GM21423 (cell line): ENCODE results near the gene ZBTB48.

Experiments
- ATAC-seq: cut with Tn5 transposase; IDR thresholded peaks from one replicate; pipeline ENCODE4 v1.9.1; 2021; ENCODE audit warnings: mild to moderate bottlenecking, moderate library complexity; ENCODE audit not compliant: unreplicated experiment

The ZBTB48 gene

DNA sequence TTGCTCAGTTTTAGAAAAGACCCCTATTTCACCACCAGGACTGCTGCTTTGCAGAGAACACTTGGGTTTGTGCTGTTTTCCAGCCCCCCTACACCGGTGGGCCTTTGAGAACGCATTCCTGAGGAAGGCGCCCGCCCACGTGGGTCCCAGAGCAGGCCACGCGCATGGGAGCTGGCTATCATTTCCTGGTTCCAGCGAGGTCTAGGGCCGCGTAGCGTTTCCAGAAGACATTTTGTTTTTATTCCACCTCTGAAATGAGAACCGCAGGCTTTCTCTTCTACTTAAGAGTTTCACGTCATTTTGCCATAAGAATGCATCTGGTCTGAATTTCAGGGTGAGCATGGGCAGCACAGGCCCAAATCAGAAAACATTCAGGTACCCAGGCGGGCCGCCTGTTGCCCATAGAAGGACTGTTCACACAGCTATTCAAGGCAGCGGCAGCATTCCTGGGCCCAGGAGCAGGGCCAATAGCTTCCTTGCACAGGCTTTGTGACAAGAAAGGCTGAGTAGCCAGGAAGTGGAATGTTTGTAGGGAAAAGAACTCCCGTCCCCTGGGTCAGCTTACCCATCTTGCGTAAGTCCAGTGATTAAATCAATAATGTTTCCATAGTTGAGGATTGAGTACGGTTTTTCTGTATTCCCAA, 24.2 kb downstream of the ZBTB48 start:
- ATAC-seq: no peak

DNA sequence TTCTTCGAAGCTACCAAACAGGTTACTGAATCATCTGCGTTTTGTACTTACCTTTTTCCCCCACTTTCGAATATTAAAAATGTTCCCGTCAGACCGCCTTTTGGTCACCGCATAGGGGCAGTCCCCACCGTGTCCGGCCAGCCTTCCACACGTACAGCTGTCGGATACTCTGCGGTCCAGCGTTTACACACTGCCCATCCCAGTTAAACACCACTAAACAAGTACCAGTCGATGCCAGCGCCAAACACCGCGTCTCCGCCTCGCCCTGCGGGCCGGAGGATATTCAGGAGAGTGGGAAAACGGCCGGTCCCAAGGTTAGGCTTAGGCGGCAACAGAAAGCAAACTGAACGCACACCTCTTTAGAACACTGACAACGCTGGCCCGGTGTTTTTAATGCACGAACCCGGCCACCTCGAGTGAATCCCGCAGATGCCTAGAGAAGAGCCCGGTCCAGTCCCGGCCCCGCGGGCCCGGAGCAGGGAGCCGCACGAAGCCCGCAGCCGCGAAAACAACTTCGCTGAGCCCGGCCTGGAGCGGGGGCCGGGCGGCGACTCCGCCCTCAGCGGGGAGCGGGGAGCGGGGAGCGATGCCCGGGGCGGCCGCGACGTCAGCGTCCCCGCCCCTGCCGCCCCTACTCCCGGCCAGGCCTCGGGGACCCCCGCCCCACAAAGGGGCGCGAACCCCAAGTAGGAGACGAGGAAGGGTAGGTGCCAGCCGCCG, 33.0 kb downstream of the ZBTB48 start:
- ATAC-seq: peak; percentile 34

DNA sequence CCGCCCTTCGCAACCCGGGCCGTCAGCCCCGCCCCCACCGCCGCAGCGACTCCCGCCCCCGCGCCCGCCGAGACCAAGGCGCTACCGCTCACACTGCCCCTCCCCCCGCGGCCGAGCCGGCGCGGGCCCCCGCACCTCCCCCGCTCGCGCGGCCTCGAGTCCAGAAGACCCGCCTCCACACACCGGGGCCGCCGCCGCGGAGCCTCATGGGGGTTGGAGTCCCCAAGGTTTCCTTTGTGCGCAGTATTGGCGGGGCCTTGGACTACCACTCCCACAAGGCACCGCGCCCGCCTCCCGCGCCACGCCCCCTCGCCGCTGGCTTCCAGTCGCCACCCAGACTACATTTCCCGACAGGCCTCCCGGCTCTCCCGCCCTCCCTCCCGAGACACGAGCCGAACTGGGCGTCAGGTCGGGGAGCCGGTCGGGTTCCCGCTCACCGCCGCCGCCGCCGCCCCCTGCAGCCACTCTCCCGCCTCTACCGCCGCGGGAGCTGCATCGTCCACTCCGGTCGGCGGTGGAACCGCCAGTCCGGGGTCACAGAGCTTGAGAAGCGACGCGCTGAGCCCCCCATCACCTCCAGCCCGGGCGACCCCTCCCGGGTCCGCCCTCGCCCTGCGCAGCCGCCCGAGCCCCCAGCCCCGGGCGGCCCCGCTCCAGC, 33.7 kb downstream of the ZBTB48 start, which contains the start of gene PHF13:
Gene PHF13 (plus strand): TSS at position 371 of the 658 bp plus-strand sequence. CDS start 336 bp downstream, outside the sequence.
- ATAC-seq: peak; percentile 93

DNA sequence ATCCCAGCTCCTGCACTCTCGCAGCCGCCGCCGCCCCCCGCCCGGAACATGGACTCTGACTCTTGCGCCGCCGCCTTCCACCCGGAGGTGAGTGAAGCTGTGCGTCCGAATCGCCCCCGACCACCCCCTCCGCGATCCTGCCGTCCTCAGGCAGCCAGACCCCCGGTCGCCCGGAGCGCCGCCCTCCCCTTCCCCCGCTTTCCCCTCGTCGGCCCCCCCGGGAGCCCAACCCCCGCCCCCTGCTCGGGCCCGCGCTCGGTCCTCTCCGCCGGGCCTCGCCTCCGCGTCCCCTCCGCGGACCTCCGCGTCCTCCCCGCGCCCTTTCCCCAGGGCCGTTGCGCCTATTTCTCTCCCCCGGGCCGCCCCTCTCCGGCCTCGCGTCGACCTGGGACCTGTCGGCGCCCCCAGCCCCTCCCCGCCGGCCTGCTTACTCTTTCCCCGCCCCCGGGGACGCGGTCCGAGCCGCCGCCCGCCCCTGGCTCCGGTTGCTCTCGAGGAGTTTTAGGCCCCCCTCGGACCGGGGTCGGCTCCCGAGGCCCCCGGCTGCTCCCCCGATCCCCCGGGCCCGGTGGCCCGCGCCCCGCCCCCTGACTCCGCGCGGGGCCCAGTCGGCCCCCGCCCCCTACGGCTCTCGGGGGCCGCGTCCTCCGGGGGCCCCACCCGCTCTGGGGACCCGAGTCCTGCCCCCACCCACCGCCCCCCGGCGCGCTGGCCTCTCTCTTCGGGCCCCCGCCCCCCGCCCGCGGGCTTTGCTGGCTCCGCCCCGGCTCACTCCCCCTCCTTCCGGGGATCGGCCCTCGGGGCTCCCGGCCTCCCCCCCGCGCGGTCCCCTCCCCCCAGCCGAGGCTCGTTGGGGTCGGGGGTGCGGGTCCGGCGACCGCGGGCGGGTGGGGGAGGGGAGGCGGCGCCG, 34.5 kb downstream of the ZBTB48 start:
- no peak for ATAC-seq

DNA sequence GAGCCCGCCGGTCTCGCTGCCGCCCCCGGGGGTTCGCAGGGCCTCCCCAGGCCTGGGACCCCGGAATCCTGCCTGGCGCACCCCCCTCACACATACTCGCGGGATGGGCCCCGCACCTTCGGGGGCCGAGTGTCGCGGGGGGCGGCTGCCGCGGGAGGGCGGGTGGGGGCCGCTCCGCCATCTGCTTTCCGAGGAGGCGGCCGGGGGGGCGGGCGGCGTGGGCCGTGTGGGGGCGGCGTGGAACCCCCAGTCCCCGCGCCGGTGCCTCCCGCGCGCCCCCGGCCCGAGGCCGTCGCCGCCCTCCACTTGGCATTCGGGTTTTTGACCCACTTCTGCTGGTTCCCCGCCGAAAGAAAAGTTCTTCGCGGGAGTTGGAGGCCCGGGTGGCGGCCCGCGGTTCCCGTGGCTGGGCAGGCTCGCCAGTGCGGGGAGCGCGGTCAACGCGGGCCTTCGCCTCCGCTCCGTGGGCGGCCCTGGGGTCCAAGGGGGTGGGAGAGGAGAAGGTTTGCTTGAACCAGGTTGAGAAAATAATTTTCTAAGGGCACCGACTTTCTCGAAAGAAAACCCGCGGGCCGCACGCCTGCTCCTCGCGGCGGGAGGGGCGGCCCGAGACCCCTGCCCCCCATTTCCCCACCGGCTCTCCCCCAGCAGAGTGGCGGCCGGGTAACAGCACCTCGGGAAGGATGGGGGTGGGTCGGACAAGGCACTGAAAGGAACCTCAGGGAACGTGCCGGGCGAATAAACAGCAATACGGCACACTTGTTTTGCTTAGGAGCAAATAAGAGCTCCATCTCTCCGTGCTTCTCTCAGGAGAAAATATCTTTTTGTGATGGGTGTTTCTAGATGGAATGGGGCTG, 35.4 kb downstream of the ZBTB48 start:
- ATAC-seq: no peak

DNA sequence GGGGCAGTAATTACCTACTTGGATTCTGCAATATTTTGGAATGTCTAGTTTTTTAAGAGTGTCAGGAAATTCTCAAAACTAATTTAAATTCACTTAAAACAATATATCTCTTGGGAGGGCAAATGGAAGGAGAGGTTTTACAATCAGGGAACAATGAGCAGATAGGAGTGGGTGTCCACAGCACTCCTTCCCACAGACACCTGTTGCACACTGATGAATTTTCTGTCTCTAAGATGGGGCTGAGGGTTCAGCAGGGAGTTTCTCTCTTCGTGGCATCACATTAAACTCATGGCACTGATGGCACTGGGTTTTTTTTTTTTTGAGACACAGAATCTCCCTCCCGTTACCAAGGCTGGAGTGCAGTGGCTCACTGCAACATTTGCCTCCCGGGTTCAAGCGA, 39.3 kb downstream of the ZBTB48 start:
- no peak for ATAC-seq

DNA sequence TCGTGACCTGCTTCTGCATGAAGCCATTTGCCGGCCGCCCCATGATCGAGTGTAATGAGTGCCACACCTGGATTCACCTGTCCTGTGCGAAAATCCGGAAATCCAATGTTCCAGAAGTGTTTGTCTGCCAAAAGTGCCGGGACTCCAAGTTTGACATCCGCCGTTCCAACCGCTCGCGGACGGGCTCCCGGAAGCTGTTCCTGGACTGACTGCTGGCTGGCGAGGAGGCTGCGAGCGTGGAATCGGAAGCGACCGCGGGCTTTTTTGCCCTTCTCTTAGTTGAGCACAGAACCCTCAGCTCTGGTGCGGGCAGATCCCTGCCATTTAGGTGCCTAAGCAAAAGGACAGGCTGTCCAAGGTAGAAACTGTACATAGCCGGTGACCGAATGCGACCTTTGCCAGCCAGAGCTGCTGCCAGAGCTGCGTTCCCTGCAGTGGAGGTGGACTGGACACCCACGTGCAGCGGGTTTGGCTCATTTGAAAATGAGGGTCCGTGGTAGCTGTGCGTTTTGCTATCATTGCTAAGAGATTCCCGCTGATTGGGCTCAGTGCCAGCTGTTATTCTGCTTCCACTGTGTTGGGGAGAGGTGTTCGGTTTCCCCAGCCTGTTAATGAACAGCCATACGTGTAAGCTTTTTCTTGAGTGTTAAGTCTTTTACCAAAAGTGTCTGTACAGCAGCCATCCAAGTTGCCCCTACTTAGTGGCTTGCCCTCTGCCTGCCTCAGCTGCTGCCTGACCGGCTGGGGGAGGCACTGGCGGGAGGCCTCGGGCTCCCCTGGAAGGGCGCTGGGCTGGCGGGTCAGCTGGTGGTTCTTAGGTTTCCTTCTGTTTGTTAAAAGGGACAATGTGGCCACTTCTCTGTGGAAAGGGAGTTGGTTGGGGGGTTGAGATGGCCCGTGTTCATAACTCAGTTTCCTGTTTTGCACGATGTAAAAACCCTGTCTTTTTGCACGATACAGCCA, 41.9 kb downstream of the ZBTB48 start:
- no peak for ATAC-seq

DNA sequence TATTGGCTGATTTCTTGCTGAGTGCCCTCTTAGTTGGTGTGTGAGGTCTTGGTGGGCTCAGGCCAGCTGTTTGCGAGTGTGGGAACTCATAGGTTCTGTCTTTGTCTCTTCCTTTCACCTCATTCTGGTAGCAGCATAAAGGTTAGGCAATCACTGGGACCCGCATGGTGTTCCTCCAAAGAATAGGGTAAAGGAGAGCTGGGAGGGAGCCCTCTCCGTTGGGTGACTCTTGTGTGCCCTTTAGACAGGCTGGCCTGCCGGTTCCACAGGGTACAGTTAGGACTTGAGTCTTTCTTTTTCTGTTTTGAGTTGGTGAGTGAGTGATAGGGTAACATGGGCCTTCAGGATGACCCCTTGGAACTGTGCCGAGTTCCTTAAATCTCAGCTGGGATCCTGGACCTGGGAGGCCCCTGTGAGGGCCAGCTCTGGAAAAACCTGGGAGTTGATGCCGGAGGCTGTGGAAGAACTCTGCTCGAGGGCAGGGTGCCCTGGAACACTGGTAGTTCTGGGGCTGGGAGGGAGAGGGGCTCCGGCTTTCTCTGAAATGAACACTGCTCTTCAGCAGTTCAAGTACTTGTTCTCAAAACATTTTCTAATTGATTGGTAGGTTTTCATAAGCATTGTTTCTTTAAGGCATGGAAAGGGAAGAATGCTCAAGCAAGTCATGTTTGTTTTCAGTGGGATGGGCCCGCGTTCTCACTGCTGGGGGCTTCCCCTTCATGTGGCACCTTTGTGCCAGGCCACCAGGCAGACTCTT, 42.8 kb downstream of the ZBTB48 start:
- no peak for ATAC-seq

DNA sequence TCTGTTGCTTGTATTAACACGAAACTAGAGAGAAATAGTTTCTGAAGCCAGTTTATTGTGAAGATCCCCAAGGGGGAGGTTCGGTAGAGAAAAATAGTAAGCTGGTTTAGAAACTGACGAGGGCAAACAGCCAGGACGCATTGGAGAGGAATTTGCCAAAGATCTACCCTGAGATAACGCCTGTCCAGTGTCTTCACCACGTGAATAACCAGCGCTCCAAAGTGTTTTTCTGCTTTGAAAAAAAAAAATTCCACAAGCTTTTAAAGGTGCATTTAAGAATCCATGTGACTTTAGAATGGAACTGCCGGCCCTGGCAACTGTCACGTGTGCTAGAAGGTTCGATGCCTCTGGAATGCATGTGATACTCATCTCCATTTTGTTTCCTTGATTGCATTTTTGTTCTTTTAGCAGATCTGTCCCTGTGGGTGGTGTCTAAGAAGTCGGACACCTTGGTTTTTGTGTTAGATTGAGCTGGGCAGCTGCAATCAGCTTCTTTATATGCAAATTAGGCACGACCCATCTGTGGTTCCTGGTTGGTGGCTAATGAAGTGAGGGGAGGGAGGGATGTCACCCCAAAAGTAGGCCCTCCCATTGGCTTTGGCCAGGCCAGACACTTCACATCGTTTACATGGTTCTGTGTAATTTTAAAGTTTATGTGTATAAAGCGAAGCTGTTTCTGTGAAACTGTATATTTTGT, 43.6 kb downstream of the ZBTB48 start:
- ATAC-seq: no peak

DNA sequence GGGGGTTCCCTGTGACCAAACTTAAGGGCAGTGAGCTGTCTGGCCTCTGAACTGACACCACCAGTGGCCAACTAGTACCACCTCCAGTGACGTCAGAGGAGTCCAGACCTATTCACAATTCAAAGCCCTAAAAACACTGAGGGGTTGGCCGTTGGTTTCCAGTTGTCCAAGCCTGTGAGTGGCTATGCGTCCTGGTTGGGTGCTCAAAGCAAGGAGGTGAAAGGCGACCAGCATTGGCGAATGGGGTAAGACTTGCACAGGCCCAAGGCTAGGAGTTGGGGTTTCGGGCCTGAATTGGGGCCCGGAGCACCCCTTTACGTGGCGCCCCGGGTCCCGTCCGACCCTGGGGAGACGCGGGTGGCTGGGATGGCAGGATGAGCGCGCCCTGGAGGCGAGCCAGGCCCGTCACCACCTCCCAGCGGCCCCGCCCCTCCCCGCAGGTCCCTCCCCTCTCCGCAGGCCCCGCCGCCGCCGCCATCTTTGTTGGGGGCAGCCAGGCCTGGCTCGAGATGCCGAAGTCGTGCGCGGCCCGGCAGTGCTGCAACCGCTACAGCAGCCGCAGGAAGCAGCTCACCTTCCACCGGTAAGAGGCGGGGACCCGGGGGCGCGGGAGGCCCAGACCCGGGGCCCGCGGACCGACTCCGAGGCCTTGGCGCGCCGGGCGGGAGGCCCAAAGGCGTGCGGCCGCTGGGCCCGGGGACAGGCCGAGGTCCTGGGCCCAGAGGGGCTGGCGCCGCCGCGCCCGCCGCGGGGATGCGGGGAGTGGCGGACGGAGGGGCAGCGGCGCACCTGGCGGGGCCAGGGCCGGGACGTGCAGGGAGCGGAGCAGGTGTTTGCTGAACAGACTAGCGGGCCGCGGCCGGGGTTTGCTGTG, 45.2 kb downstream of the ZBTB48 start, which contains the start of gene THAP3:
Gene THAP3 (plus strand): TSS at position 159 of the 874 bp plus-strand sequence. CDS start 351 bp downstream, at position 510.
- ATAC-seq: peak; percentile 72

DNA sequence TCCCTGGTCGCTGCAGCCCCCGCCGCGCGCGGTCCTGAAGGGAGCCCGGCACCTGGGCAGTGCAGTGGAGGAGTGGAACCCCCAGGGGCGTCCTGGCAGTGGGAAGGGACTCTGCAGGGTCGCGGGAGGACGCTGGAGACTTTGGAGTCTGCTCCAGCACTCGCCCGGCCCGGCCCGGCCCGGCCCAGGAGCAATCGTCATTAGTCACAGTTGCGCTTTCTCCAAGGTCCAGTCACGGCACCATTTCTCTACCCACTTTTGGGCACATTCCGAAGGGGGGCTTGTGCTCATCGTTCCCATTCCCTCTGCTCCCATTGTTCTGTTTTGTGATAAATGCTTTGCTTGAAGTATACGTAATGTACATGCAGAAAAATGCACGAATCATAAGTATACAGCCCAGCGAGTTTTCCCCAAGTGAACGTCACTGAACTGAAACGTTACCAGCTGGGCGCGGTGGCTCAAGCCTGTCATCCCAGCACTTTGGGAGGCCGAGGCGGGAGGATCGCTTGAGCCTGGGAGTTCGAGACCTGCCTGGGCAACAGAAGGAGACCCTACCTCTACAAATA, 45.9 kb downstream of the ZBTB48 start:
- no peak for ATAC-seq

DNA sequence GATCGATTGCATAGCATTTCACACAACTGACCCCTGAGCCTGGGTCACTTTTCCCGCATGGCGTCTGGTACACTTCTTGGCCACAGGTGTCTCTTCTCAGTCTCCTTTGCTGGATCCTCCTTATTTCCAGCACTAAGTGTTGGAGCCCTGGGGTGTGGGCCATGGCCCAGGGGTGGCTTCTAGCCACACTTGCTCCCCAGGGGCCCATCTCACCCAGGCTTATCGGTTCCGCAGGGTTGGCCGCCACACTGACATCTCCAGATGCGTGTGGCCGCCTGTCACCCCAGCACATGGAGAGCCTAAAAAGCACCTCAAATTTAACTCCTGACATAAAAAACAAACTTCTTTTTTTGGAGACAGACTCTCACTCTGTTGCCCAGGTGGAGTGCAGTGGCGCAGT, 47.2 kb downstream of the ZBTB48 start:
- ATAC-seq: no peak

DNA sequence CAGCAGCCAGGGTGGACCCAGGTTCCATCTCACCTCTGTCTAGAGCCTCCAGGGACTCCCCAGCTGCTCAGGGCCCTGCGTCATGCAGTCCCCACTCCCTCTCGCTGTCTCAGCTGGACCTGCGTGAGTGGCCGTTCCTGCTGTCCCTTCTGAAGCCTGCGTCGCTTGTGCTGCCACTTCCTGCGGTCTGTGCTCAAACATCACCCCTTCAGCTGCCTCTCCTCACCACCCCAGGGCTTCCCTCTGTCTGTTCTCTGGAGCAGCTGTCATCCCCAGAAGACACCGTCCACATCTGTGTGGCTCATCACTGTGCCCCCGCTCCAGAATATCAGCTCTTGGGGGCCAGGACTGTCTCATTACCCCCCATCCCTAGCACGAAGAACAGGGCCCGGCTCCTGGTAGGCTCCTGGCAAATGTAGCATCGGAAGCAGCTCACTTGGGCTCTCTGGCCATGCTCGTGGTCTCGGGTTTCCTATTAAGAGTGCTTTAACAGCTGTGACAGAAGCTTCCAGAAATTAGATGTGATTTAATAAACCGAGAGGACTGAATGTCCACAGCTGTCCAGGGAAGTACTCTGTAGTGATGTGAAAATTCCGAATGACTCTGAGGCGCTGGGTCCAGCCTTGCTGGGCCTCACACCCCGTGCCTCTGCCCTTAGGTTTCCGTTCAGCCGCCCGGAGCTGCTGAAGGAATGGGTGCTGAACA, 48.2 kb downstream of the ZBTB48 start:
- ATAC-seq: no peak

DNA sequence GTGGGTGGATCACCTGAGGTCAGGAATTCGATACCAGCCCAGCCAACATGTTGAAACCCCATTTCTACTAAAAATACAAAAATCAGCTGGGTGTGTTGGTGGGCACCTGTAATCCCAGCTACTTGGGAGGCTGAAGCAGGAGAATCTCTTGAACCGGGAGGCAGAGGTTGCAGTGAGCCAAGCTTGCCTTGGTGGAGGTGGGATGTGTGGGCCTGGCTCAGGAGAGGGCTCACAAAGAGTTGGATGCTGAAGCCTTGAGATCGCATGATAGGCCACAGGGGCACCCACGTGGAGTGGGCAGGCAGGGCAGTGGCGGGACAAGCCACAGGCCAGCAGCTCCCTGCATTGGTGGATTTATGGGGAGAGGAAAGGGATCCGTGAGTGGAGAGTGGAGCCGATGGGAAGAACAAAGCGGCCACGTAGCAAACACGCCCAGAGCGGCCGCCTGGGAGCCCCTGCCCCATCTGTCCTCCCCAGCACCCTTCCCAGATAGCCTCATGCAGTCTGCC, 49.2 kb downstream of the ZBTB48 start:
- no peak for ATAC-seq

DNA sequence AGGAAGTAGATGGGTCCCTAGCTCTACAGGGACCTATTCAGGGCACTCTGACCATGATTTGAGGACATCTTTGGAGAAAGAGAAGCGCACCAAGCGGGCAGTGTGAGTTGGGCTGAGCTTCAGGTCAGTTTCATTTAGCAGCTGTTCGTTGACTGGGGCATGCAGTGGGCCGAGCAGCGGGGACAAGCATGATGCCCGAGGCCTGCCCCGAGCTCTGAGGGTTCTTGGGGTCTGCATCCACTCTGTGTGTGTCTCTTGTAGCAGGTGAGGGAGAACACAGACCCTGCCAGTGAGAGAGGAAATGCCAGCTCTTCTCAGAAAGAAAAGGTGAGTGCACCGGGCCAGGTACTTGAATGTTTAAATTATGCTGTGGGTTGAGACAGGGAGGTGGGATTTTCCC, 50.2 kb downstream of the ZBTB48 start:
- no peak for ATAC-seq
